Fibroblast of gingiva (primary cell): ENCODE results near the gene GIMAP5.
"Not testable (repeated sequence)": the region's sequence is repeated elsewhere in the genome, so short reads cannot be mapped to it uniquely, and the experiment has no call there.

Experiments used
- DNase-seq: peaks from one replicate; pipeline ENCODE4 v3.0.0-alpha.2; 2011; ENCODE audit warnings: low read depth

Gene GIMAP5

GRCh38 chr7:150774131-150774530, 36.9 kb downstream of the GIMAP5 start:
- DNase-seq = not testable (repeated sequence)

GRCh38 chr7:150778014-150778737, 41.0 kb downstream of the GIMAP5 start:
- no peak for DNase-seq

GRCh38 chr7:150778738-150779301, 41.6 kb downstream of the GIMAP5 start:
- peak; percentile 45 for DNase-seq

- DNase-seq = no peak
Observed at GRCh38 chr7:150780292-150780691, 43.1 kb downstream of the GIMAP5 start.

- DNase-seq = peak; percentile 70
Observed at GRCh38 chr7:150781103-150781502, 43.9 kb downstream of the GIMAP5 start.

GRCh38 chr7:150781961-150782360, 44.7 kb downstream of the GIMAP5 start:
- no peak for DNase-seq

- DNase-seq = no peak
Observed at GRCh38 chr7:150784120-150784736, 47.0 kb downstream of the GIMAP5 start.

GRCh38 chr7:150784954-150785353, 47.7 kb downstream of the GIMAP5 start:
- no peak for DNase-seq

GRCh38 chr7:150787321-150788281, 50.4 kb downstream of the GIMAP5 start:
- no peak for DNase-seq

GRCh38 chr7:150788474-150789269, 51.5 kb downstream of the GIMAP5 start:
- peak; percentile 12 for DNase-seq

GRCh38 chr7:150790416-150791075, 53.3 kb downstream of the GIMAP5 start:
- no peak for DNase-seq

- DNase-seq = no peak
Observed at GRCh38 chr7:150791304-150791703, 54.1 kb downstream of the GIMAP5 start.

GRCh38 chr7:150791746-150792452, 54.7 kb downstream of the GIMAP5 start:
- DNase-seq = no peak
